K562 (cell line): ENCODE data around the gene HMGN1. TPM values are rescaled to one million over a fixed set of nuclear protein-coding genes. Genes with fewer than 3 reads are reported as not detected.
A peak's percentile ranks its signal among the peaks of the same experiment; 100 is the strongest.

Experiments
- ATF3 ChIP-seq, 2 experiments: fragments of 450-650 bp in 1 of 2; sonication (generic) in 1 of 2; formaldehyde crosslinking in 1 of 2; IDR thresholded peaks in 1 of 2; conservative IDR thresholded peaks in 1 of 2; 2 replicates each; pipeline versions ENCODE4 v1.6.1 to v1.8.1; 2016 to 2023; ENCODE audit warnings: mild to moderate bottlenecking in 2 of 2, moderate library complexity in 2 of 2, inconsistent platforms in 1 of 2, missing genetic modification reagents in 1 of 2
- CBFA2T3 ChIP-seq: fragments of 450-650 bp; IDR thresholded peaks from 2 replicates; pipeline ENCODE4 v1.6.1; 2017
- CREB1 ChIP-seq, 2 experiments: sonication (generic) in 1 of 2; formaldehyde crosslinking in 1 of 2; IDR thresholded peaks; 2 replicates each; pipeline versions ENCODE4 v1.6.1 to v1.8.0; 2012 to 2022; ENCODE audit warnings: inconsistent platforms in 1 of 2, mild to moderate bottlenecking in 1 of 2, missing genetic modification reagents in 1 of 2, moderate library complexity in 1 of 2
- CREB5 ChIP-seq: fragments of 250-450 bp; sonication (Bioruptor Pico); IDR thresholded peaks from 2 replicates; pipeline ENCODE4 v1.5.0; 2020; ENCODE audit warnings: mild to moderate bottlenecking
- CREM ChIP-seq: IDR thresholded peaks from 2 replicates; pipeline ENCODE4 v1.6.1; 2014; ENCODE audit warnings: antibody characterized with exemption, low read depth
- ILF3 ChIP-seq: fragments of 450-650 bp; IDR thresholded peaks from 2 replicates; pipeline ENCODE4 v1.6.1; 2018; ENCODE audit warnings: antibody characterized with exemption, mild to moderate bottlenecking, moderate library complexity, borderline replicate concordance
- MYNN ChIP-seq, 2 experiments: sonication (generic); formaldehyde crosslinking in 1 of 2; IDR thresholded peaks; 2 replicates each; pipeline versions ENCODE4 v1.5.0 to v1.6.1; 2016 to 2020; ENCODE audit warnings: antibody characterized with exemption in 1 of 2, missing genetic modification reagents in 1 of 2
- NFIC ChIP-seq: fragments of 450-650 bp; IDR thresholded peaks from 2 replicates; pipeline ENCODE4 v1.6.1; 2017; ENCODE audit warnings: mild to moderate bottlenecking, inconsistent platforms
- PKNOX1 ChIP-seq: fragments of 450-650 bp; IDR thresholded peaks from 2 replicates; pipeline ENCODE4 v1.6.1; 2016
- POLR2G ChIP-seq: fragments of 200-400 bp; formaldehyde crosslinking; IDR thresholded peaks from 2 replicates; pipeline ENCODE4 v1.6.1; 2017; ENCODE audit warnings: low read depth, mild to moderate bottlenecking, antibody characterized with exemption, low read length, moderate library complexity
- RHOXF2B ChIP-seq: fragments of 250-450 bp; sonication (Bioruptor Pico); conservative IDR thresholded peaks from 2 replicates; pipeline ENCODE4 v1.5.1; 2021
- TBP ChIP-seq: optimal IDR thresholded peaks from 2 replicates; pipeline ENCODE3; 2011; ENCODE audit warnings: low read depth, low read length, improper control_type of control experiment
- polyA plus RNA-seq, 8 experiments: library from polyadenylated mRNA; depleted of rRNA in 4 of 8; stranded (reverse) in 5 of 8; unstranded in 3 of 8; fragments of >200 nt; fragmentation: Nextera tagmentation in 2 of 8; fragmentation: Illumina TruSeq in 1 of 8; extraction: Ambion mirVana in 2 of 8; extraction: Trizol in 1 of 8; gene quantifications; 2 replicates each; pipeline versions ENCODE4 v1.2.1 to v1.2.3, GENCODE V29; 2011 to 2014; ENCODE audit warnings: inconsistent platforms in 1 of 8, missing spikeins in 1 of 8
- total RNA-seq, 7 experiments: library from RNA; depleted of rRNA in 6 of 7; stranded (reverse); fragments of >200 nt in 6 of 7; fragmentation: Illumina TruSeq in 2 of 7; extraction: Trizol in 2 of 7; gene quantifications; 2 replicates each; pipeline versions ENCODE4 v1.2.1 to v1.2.3, GENCODE V29; 2011 to 2021; ENCODE audit warnings: low replicate concordance in 1 of 7
- TF ChIP-seq, protein P1 (sequence below), 2 experiments: fragments of 450-650 bp in 1 of 2; sonication (generic) in 1 of 2; formaldehyde crosslinking in 1 of 2; IDR thresholded peaks; 2 replicates each; pipeline versions ENCODE4 v1.7.1 to v1.9.0; 2016 to 2022; ENCODE audit warnings: inconsistent platforms in 1 of 2, mild to moderate bottlenecking in 1 of 2, missing genetic modification reagents in 1 of 2

Gene HMGN1
- total and polyA plus RNA-seq, 9 of the 15 experiments (the other 6 are each of a cell fraction or from before 2014, with no cell fraction given) = 124 to 626 (median 498) TPM

GRCh38 chr21:39388038-39388810, 39.3 kb upstream of the HMGN1 start (continued):
- TF ChIP-seq, protein P1, sequence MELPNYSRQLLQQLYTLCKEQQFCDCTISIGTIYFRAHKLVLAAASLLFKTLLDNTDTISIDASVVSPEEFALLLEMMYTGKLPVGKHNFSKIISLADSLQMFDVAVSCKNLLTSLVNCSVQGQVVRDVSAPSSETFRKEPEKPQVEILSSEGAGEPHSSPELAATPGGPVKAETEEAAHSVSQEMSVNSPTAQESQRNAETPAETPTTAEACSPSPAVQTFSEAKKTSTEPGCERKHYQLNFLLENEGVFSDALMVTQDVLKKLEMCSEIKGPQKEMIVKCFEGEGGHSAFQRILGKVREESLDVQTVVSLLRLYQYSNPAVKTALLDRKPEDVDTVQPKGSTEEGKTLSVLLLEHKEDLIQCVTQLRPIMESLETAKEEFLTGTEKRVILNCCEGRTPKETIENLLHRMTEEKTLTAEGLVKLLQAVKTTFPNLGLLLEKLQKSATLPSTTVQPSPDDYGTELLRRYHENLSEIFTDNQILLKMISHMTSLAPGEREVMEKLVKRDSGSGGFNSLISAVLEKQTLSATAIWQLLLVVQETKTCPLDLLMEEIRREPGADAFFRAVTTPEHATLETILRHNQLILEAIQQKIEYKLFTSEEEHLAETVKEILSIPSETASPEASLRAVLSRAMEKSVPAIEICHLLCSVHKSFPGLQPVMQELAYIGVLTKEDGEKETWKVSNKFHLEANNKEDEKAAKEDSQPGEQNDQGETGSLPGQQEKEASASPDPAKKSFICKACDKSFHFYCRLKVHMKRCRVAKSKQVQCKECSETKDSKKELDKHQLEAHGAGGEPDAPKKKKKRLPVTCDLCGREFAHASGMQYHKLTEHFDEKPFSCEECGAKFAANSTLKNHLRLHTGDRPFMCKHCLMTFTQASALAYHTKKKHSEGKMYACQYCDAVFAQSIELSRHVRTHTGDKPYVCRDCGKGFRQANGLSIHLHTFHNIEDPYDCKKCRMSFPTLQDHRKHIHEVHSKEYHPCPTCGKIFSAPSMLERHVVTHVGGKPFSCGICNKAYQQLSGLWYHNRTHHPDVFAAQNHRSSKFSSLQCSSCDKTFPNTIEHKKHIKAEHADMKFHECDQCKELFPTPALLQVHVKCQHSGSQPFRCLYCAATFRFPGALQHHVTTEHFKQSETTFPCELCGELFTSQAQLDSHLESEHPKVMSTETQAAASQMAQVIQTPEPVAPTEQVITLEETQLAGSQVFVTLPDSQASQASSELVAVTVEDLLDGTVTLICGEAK (IDR thresholded peaks at IDR 0.05) = peak; percentile 56; the same call in 1 of the 2 replicates
- TF ChIP-seq, protein P1 (CRISPR knock-in tag; IDR thresholded peaks at IDR 0.05) = no peak
- TF ChIP-seq CREB1 (IDR thresholded peaks at IDR 0.05) (no peak), CREB1 (CRISPR knock-in tag; IDR thresholded peaks at IDR 0.05) (0 out of 2 replicates have a peak, but pooled peaks have one; percentile 19), CREB5 (CRISPR knock-in tag) (no peak), ILF3 (0 out of 2 replicates have a peak, but pooled peaks have one; percentile 64), ATF3 (IDR thresholded peaks at IDR 0.05) (no peak), ATF3 (CRISPR knock-in tag; conservative IDR thresholded peaks at IDR 0.05) (no peak; the same call in 1 of the 2 replicates), PKNOX1 (peak; percentile 50), CBFA2T3 (0 out of 2 replicates have a peak, but pooled peaks have one; percentile 2), MYNN (IDR thresholded peaks at IDR 0.05) (peak; percentile 78; the same call in 1 of the 2 replicates), MYNN (CRISPR knock-in tag; IDR thresholded peaks at IDR 0.05) (no peak), NFIC (peak; percentile 40), RHOXF2B (no peak), TBP (peak; percentile 59), CREM (peak; percentile 70; the same call in 1 of the 2 replicates), POLR2G (peak; percentile 80)
